Activated CD8-positive, alpha-beta T cell treated with anti-CD3 and anti-CD28 coated beads for 36 hours (primary cell): ENCODE measurements around the gene SLC44A4. TPM values are rescaled to one million over a fixed set of nuclear protein-coding genes. Genes with fewer than 3 reads are reported as not detected.

Experiments
- ATAC-seq: fragments of 200-7000 bp; cut with Tn5 transposase; one replicate; pipeline ENCODE4 v1.10.0; 2021; ENCODE audit warnings: mild to moderate bottlenecking, moderate library complexity
- CTCF ChIA-PET: fragments of 350-600 bp; sonication (Branson Sonifier 250); formaldehyde crosslinking; loops from one replicate; lab custom pipeline; 2021; ENCODE audit warnings: antibody characterized with exemption; lab: Charles Lee
- POLR2A ChIA-PET: fragments of 350-600 bp; sonication (Branson Sonifier 250); formaldehyde crosslinking; loops from one replicate; lab custom pipeline; 2021; ENCODE audit warnings: antibody characterized with exemption; lab: Charles Lee
- DNase-seq: peaks from one replicate; pipeline ENCODE4 v3.0.0-alpha.2; 2020
- H3K27ac Mint-ChIP-seq: one replicate; pipeline ENCODE4 v1.8.0; 2021; ENCODE audit warnings: mild to moderate bottlenecking, mixed read lengths
- H3K27me3 Mint-ChIP-seq: one replicate; pipeline ENCODE4 v1.8.0; 2021; ENCODE audit warnings: mixed read lengths
- H3K36me3 Mint-ChIP-seq: one replicate; pipeline ENCODE4 v1.8.0; 2021; ENCODE audit warnings: low read depth, mixed read lengths
- H3K4me1 Mint-ChIP-seq: one replicate; pipeline ENCODE4 v1.8.0; 2021; ENCODE audit warnings: low read depth, mixed read lengths
- H3K4me3 Mint-ChIP-seq: one replicate; pipeline ENCODE4 v1.8.0; 2021; ENCODE audit warnings: mild to moderate bottlenecking, moderate library complexity, mixed read lengths
- H3K9me3 Mint-ChIP-seq: one replicate; pipeline ENCODE4 v1.8.0; 2021; ENCODE audit warnings: mixed read lengths
- CTCF ChIP-seq: fragments of 200-600 bp; IDR thresholded peaks from one replicate; pipeline ENCODE4 v1.8.0; 2022; ENCODE audit warnings: antibody characterized with exemption, mild to moderate bottlenecking
- intact Hi-C: fragments of 100-400 bp; cut with micrococcal nuclease; formaldehyde crosslinking; loops from one replicate; pipeline ENCODE4 v1.10.0; 2022
- total RNA-seq, 2 experiments: library from RNA; stranded (reverse); gene quantifications; one replicate each; pipeline ENCODE4 v1.2.3, GENCODE V29; 2021

SLC44A4 gene
- total RNA-seq, 2 experiments from 2014 or later, result not detected

- POLR2A ChIA-PET, result interaction anchor here (1.0 kb wide), 1 partner anchor 56 kb away, joined by 4 read pairs; no protein-coding TSS in a partner anchor
- CTCF ChIA-PET, result interaction anchor here (2.9 kb wide), 1 partner anchor 55 kb away, joined by 13 read pairs; no protein-coding TSS in a partner anchor
- DNase-seq, result no peak
Measured at GRCh38 chr6:31896493-31896855, 17.7 kb upstream of the SLC44A4 start.

GRCh38 chr6:31892821-31893220 lies 14.0 kb upstream of the SLC44A4 start:
- H3K4me1 Mint-ChIP-seq, result peaks cover 15% of the 10 kb centered on the region
- H3K9me3 Mint-ChIP-seq, result no peaks in the 10 kb centered on the region
- H3K27ac Mint-ChIP-seq, result peak overlapping the region; percentile 52
- intact Hi-C loops, result no loop called here
- TF ChIP-seq CTCF, result no peak
- no peak overlapping the region for H3K4me3 Mint-ChIP-seq
- DNase-seq (no peak), ATAC-seq (no peak)
- no peaks in the 10 kb centered on the region for H3K27me3 Mint-ChIP-seq
- H3K36me3 Mint-ChIP-seq, result peaks cover 35% of the 10 kb centered on the region
- ChIA-PET POLR2A (interaction anchor here (0.6 kb wide), 1 partner anchor 55 kb away, joined by 3 read pairs; no protein-coding TSS in a partner anchor), CTCF (interaction anchor here (0.6 kb wide), 1 partner anchor 75 kb away, joined by 3 read pairs; no protein-coding TSS in a partner anchor)

More at GRCh38 chr6:31896493-31896855, 17.7 kb upstream of the SLC44A4 start:
- Mint-ChIP-seq H3K27ac (peak overlapping the region; percentile 88), H3K4me3 (peak overlapping the region; percentile 80), H3K9me3 (no peaks in the 10 kb centered on the region), H3K4me1 (peaks cover 32% of the 10 kb centered on the region), H3K27me3 (no peaks in the 10 kb centered on the region), H3K36me3 (peaks cover 21% of the 10 kb centered on the region)
- intact Hi-C loops, result no loop called here
- TF ChIP-seq CTCF, result no peak
- ATAC-seq, result no peak

- Mint-ChIP-seq H3K4me1 (peaks cover 5% of the 10 kb centered on the region), H3K36me3 (peaks cover 42% of the 10 kb centered on the region), H3K4me3 (no peak overlapping the region), H3K27ac (peak overlapping the region; percentile 12), H3K27me3 (no peaks in the 10 kb centered on the region), H3K9me3 (no peaks in the 10 kb centered on the region)
- no peak for TF ChIP-seq CTCF
- intact Hi-C loops, result no loop called here
- no peak for DNase-seq
- ChIA-PET POLR2A (no interaction called here), CTCF (interaction anchor here (0.8 to 4.0 kb wide), 14 partner anchors 8 to 211 kb away, joined by 3 to 14 read pairs (median 4); partner anchors contain the start of genes DDAH2, EHMT2, LY6G5C and NEU1)
- no peak for ATAC-seq
Measured at GRCh38 chr6:31889331-31889972, 10.7 kb upstream of the SLC44A4 start.

GRCh38 chr6:31888276-31889258 lies 9.8 kb upstream of the SLC44A4 start:
- Mint-ChIP-seq H3K4me3 (no peak overlapping the region), H3K27me3 (no peaks in the 10 kb centered on the region), H3K9me3 (no peaks in the 10 kb centered on the region), H3K4me1 (peaks cover 5% of the 10 kb centered on the region), H3K27ac (no peak overlapping the region), H3K36me3 (peaks cover 42% of the 10 kb centered on the region)
- intact Hi-C loops, result no loop called here
- DNase-seq, result peak; percentile 71
- CTCF ChIA-PET, result interaction anchor here (0.8 to 4.0 kb wide), 15 partner anchors 9 to 207 kb away, joined by 3 to 14 read pairs (median 3); partner anchors contain the start of genes DDAH2, EHMT2, LY6G5C and NEU1
- peak; percentile 64 for ATAC-seq
- TF ChIP-seq CTCF, result peak; percentile 93
- POLR2A ChIA-PET, result interaction anchor here (0.8 to 1.0 kb wide), 2 partner anchors 136 to 151 kb away, joined by 3 to 4 read pairs; no protein-coding TSS in a partner anchor
